Body of pancreas (tissue), 4 donors: ENCODE results near the gene NES.

Source experiments
- POLR2A ChIP-seq, 3 donors: fragments of 450-650 bp; IDR thresholded peaks; one replicate each; pipeline ENCODE4 v1.6.1; 2016; ENCODE audit warnings: antibody characterized with exemption in 3 of 3, mild to moderate bottlenecking in 2 of 3
- TF ChIP-seq, protein P1 (sequence below), 7 experiments: fragments of 450-650 bp in 4 of 7; fragments of 200-600 bp in 3 of 7; sonication (generic) in 3 of 7; IDR thresholded peaks; one replicate each; pipeline ENCODE4 v1.5.1; 2016 to 2019; ENCODE audit warnings: antibody characterized with exemption in 7 of 7

DNA sequence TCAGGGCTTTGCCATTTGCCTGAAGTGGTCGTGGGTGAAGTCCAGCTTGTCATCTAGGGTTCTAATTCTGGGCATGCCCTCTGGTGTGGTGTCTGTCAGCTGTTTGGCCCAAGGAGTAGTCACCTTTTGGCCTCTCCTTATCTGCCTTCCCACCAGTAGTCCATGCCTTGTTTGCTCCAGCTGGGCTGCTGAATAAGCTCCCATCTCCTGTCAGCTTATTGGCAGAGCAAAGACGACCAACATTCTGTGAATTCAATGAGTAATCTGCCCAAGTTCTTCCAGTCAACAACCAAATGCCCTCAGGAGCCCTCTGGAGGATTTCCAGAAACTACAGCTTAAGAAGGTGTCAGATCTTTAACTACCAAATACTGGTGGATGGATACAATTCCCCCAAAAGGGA is 28.3 kb downstream of the NES start:
- TF ChIP-seq, protein P1, sequence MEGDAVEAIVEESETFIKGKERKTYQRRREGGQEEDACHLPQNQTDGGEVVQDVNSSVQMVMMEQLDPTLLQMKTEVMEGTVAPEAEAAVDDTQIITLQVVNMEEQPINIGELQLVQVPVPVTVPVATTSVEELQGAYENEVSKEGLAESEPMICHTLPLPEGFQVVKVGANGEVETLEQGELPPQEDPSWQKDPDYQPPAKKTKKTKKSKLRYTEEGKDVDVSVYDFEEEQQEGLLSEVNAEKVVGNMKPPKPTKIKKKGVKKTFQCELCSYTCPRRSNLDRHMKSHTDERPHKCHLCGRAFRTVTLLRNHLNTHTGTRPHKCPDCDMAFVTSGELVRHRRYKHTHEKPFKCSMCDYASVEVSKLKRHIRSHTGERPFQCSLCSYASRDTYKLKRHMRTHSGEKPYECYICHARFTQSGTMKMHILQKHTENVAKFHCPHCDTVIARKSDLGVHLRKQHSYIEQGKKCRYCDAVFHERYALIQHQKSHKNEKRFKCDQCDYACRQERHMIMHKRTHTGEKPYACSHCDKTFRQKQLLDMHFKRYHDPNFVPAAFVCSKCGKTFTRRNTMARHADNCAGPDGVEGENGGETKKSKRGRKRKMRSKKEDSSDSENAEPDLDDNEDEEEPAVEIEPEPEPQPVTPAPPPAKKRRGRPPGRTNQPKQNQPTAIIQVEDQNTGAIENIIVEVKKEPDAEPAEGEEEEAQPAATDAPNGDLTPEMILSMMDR (IDR thresholded peaks at IDR 0.05) = peak in 1 of 7 experiments; percentile 5
- TF ChIP-seq POLR2A (IDR thresholded peaks at IDR 0.05) = no peak
